Progenitor cell of endocrine pancreas (in vitro differentiated cells): ENCODE data around the gene VWA5B2. TPM values are rescaled to one million over a fixed set of nuclear protein-coding genes. Genes with fewer than 3 reads are reported as not detected.
A peak's percentile ranks its signal among the peaks of the same experiment; 100 is the strongest.

Source experiments
- DNase-seq: peaks from one replicate; pipeline ENCODE4 v3.0.0; 2021; ENCODE audit warnings: low spot score; ENCODE audit not compliant: unreplicated experiment
- H3K27ac Mint-ChIP-seq: 2 replicates; pipeline ENCODE4 v1.8.0; 2021; ENCODE audit warnings: mild to moderate bottlenecking, moderate library complexity, mixed read lengths
- H3K27me3 Mint-ChIP-seq: 2 replicates; pipeline ENCODE4 v1.8.0; 2021; ENCODE audit warnings: mixed read lengths
- H3K36me3 Mint-ChIP-seq: 2 replicates; pipeline ENCODE4 v1.8.0; 2022; ENCODE audit warnings: mixed read lengths; ENCODE audit not compliant: insufficient read depth
- H3K4me1 Mint-ChIP-seq: 2 replicates; pipeline ENCODE4 v1.8.0; 2021; ENCODE audit warnings: low read depth, mixed read lengths
- H3K4me3 Mint-ChIP-seq: 2 replicates; pipeline ENCODE4 v1.8.0; 2021; ENCODE audit warnings: low read depth, mild to moderate bottlenecking, moderate library complexity, mixed read lengths
- H3K9me3 Mint-ChIP-seq: 2 replicates; pipeline ENCODE4 v1.8.0; 2021; ENCODE audit warnings: low read depth, mixed read lengths
- CTCF ChIP-seq: fragments of 200-600 bp; sonication (generic); IDR thresholded peaks from one replicate; pipeline ENCODE4 v1.5.0; 2021; ENCODE audit warnings: antibody characterized with exemption, mild to moderate bottlenecking; ENCODE audit not compliant: unreplicated experiment
- total RNA-seq: library from RNA; stranded (reverse); gene quantifications from 2 replicates; pipeline ENCODE4 v1.2.1, GENCODE V29; 2021

Gene VWA5B2
- total RNA-seq, 1 donor from 2014 or later: 71.5 TPM

- peaks cover 3% of the 10 kb centered on the region for H3K27me3 Mint-ChIP-seq
- no peak overlapping the region for H3K4me3 Mint-ChIP-seq
- H3K36me3 Mint-ChIP-seq: peaks cover 10% of the 10 kb centered on the region
- no peak overlapping the region for H3K27ac Mint-ChIP-seq
- H3K4me1 Mint-ChIP-seq: no peaks in the 10 kb centered on the region
- DNase-seq: no peak
- no peaks in the 10 kb centered on the region for H3K9me3 Mint-ChIP-seq
- peak; percentile 49 for TF ChIP-seq CTCF
Measured at GRCh38 chr3:184241447-184242296, 12.3 kb downstream of the VWA5B2 start.

GRCh38 chr3:184242297-184242685 lies 12.9 kb downstream of the VWA5B2 start:
- peaks cover 10% of the 10 kb centered on the region for H3K36me3 Mint-ChIP-seq
- no peak for TF ChIP-seq CTCF
- H3K4me3 Mint-ChIP-seq: no peak overlapping the region

GRCh38 chr3:184248454-184249411 lies 19.3 kb downstream of the VWA5B2 start, which contains the start of gene ALG3:
ALG3 (minus strand) TSS chr3:184248962; CDS start chr3:184248940, 22 bp downstream.
- H3K36me3 Mint-ChIP-seq: peaks cover 5% of the 10 kb centered on the region
- peak within 1 kb of the TSS; percentile 97 for H3K27ac Mint-ChIP-seq
- peaks cover 4% of the 10 kb centered on the region for H3K4me1 Mint-ChIP-seq
- no peak for TF ChIP-seq CTCF
- peak within 1 kb of the TSS; percentile 89 for H3K4me3 Mint-ChIP-seq
- peak; percentile 77 for DNase-seq
- no peaks in the 10 kb centered on the region for H3K27me3 Mint-ChIP-seq
- no peaks in the 10 kb centered on the region for H3K9me3 Mint-ChIP-seq

More at GRCh38 chr3:184242297-184242685, 12.9 kb downstream of the VWA5B2 start:
- Mint-ChIP-seq H3K9me3 (no peaks in the 10 kb centered on the region), H3K27me3 (peaks cover 3% of the 10 kb centered on the region), H3K4me1 (no peaks in the 10 kb centered on the region), H3K27ac (no peak overlapping the region)
- no peak for DNase-seq

- Mint-ChIP-seq H3K36me3 (peaks cover 5% of the 10 kb centered on the region), H3K4me1 (peaks cover 4% of the 10 kb centered on the region), H3K27me3 (no peaks in the 10 kb centered on the region), H3K9me3 (no peaks in the 10 kb centered on the region), H3K27ac (peak within 1 kb of the TSS; percentile 97), H3K4me3 (peak within 1 kb of the TSS; percentile 89)
- peak; percentile 70 for TF ChIP-seq CTCF
- peak; percentile 96 for DNase-seq
Measured at GRCh38 chr3:184249412-184250166, 20.2 kb downstream of the VWA5B2 start, which contains the start of gene EEF1AKMT4. EEF1AKMT4 (plus strand) TSS chr3:184249672; CDS start chr3:184249695, 23 bp downstream.
